IMR-90 (cell line): ENCODE measurements around the gene GFER. TPM values are rescaled to one million over a fixed set of nuclear protein-coding genes. Genes with fewer than 3 reads are reported as not detected.

Source experiments
- ATAC-seq: fragments of 200-7000 bp; cut with Tn5 transposase; 2 replicates; pipeline ENCODE4 v1.9.1; 2020; ENCODE audit warnings: low read depth, mild to moderate bottlenecking, moderate library complexity
- BruUV-seq: library from RNA; stranded (reverse); fragments of 400-500 nt; replicated peaks from 2 replicates; lab custom pipeline; 2021; lab: Mats Ljungman, UMichigan
- CTCF ChIA-PET: fragments of 300-600 bp; formaldehyde crosslinking; extraction: SDS; loops from one replicate; lab custom pipeline; 2021; ENCODE audit warnings: antibody characterized with exemption; lab: Yijun Ruan, JAX
- POLR2A ChIA-PET: fragments of 300-600 bp; sonication (Branson Sonifier 250); formaldehyde crosslinking; loops from one replicate; lab custom pipeline; 2022; ENCODE audit warnings: antibody characterized with exemption; ENCODE audit not compliant: unreplicated experiment; lab: Charles Lee
- DNase-seq: peaks from one replicate; pipeline ENCODE4 v3.0.0; 2013
- H2AFZ ChIP-seq: replicated peaks from 2 replicates; pipeline ENCODE3; 2013; ENCODE audit warnings: low read length, mild to moderate bottlenecking; ENCODE audit not compliant: poor library complexity
- H2AK5ac ChIP-seq: 2 replicates; pipeline ENCODE4 v1.6.1; 2013; ENCODE audit warnings: low read depth, low read length, inconsistent platforms
- H2AK9ac ChIP-seq: replicated peaks from 2 replicates; pipeline ENCODE3; 2013; ENCODE audit warnings: mild to moderate bottlenecking, low read depth, low read length, moderate library complexity; ENCODE audit not compliant: poor library complexity
- H2BK120ac ChIP-seq: 2 replicates; pipeline ENCODE4 v1.6.1; 2013; ENCODE audit warnings: low read depth, low read length, inconsistent platforms
- H2BK15ac ChIP-seq: 3 replicates; pipeline ENCODE4 v1.6.1; 2013; ENCODE audit warnings: low read depth, low read length, inconsistent platforms
- H2BK20ac ChIP-seq: 2 replicates; pipeline ENCODE4 v1.6.1; 2013; ENCODE audit warnings: low read depth, mild to moderate bottlenecking, inconsistent platforms, low read length, moderate library complexity
- H2BK5ac ChIP-seq: 2 replicates; pipeline ENCODE4 v1.6.1; 2013; ENCODE audit warnings: mild to moderate bottlenecking, low read depth, low read length, inconsistent platforms; ENCODE audit not compliant: poor library complexity, severe bottlenecking
- H3K14ac ChIP-seq: replicated peaks from 2 replicates; pipeline ENCODE4 v1.6.1; 2013; ENCODE audit warnings: low read depth, low read length, inconsistent platforms
- H3K18ac ChIP-seq: 2 replicates; pipeline ENCODE4 v1.6.1; 2013; ENCODE audit warnings: low read depth, low read length, control low read depth
- H3K23ac ChIP-seq: 2 replicates; pipeline ENCODE4 v1.6.1; 2013; ENCODE audit warnings: low read depth, low read length, inconsistent platforms
- H3K27ac ChIP-seq: 2 replicates; pipeline ENCODE4 v1.5.1; 2013; ENCODE audit warnings: mild to moderate bottlenecking, control low read depth, low read length; ENCODE audit not compliant: insufficient read depth
- H3K27me3 ChIP-seq: 2 replicates; pipeline ENCODE4 v1.6.1; 2013; ENCODE audit warnings: low read length; ENCODE audit not compliant: control insufficient read depth, insufficient read depth
- H3K36me3 ChIP-seq: 2 replicates; pipeline ENCODE4 v1.6.1; 2013; ENCODE audit warnings: low read length, mixed read lengths; ENCODE audit not compliant: control insufficient read depth, insufficient read depth
- H3K4ac ChIP-seq: 2 replicates; pipeline ENCODE4 v1.6.1; 2013; ENCODE audit warnings: low read depth, low read length, inconsistent platforms
- H3K4me1 ChIP-seq: 2 replicates; pipeline ENCODE4 v1.6.1; 2013; ENCODE audit warnings: low read length, mixed read lengths; ENCODE audit not compliant: control insufficient read depth, insufficient read depth
- H3K4me2 ChIP-seq: 2 replicates; pipeline ENCODE4 v1.6.1; 2013; ENCODE audit warnings: low read depth, mild to moderate bottlenecking, control low read depth, low read length, moderate library complexity
- H3K4me3 ChIP-seq: 2 replicates; pipeline ENCODE4 v1.5.1; 2013; ENCODE audit warnings: low read depth, mild to moderate bottlenecking, control low read depth, low read length, moderate library complexity; ENCODE audit not compliant: insufficient read depth
- H3K56ac ChIP-seq: 2 replicates; pipeline ENCODE4 v1.6.1; 2013; ENCODE audit warnings: low read length, inconsistent platforms; ENCODE audit not compliant: insufficient read depth; ENCODE audit errors: extremely low read depth
- H3K79me1 ChIP-seq, 2 experiments: 2 replicates each; pipeline ENCODE4 v1.6.1; 2013; ENCODE audit warnings: low read length in 2 of 2, inconsistent platforms in 1 of 2, low read depth in 1 of 2
- H3K9ac ChIP-seq: 2 replicates; pipeline ENCODE4 v1.6.1; 2013; ENCODE audit warnings: low read depth, low read length, control low read depth
- H3K9me1 ChIP-seq: 2 replicates; pipeline ENCODE4 v1.6.1; 2013; ENCODE audit warnings: low read length, inconsistent platforms; ENCODE audit not compliant: insufficient read depth
- H3K9me3 ChIP-seq: 2 replicates; pipeline ENCODE4 v1.6.1; 2013; ENCODE audit warnings: low read length; ENCODE audit not compliant: control insufficient read depth, insufficient read depth
- H4K20me1 ChIP-seq: 2 replicates; pipeline ENCODE4 v1.6.1; 2013; ENCODE audit warnings: low read length, inconsistent platforms; ENCODE audit not compliant: insufficient read depth
- H4K5ac ChIP-seq: 2 replicates; pipeline ENCODE4 v1.6.1; 2013; ENCODE audit warnings: mild to moderate bottlenecking, low read depth, low read length, control low read depth
- H4K8ac ChIP-seq, 2 experiments: 2 replicates each; pipeline ENCODE4 v1.6.1; 2013; ENCODE audit warnings: low read depth in 2 of 2, low read length in 2 of 2, control low read depth in 1 of 2, inconsistent platforms in 1 of 2
- H4K91ac ChIP-seq: 2 replicates; pipeline ENCODE4 v1.6.1; 2013; ENCODE audit warnings: low read depth, low read length, inconsistent platforms; ENCODE audit not compliant: insufficient read depth
- BHLHE40 ChIP-seq: fragments of 150-350 bp; IDR thresholded peaks from 2 replicates; pipeline ENCODE4 v1.6.1; 2016; ENCODE audit warnings: mild to moderate bottlenecking, low read depth, low read length
- CEBPB ChIP-seq: IDR thresholded peaks from 2 replicates; pipeline ENCODE4 v1.6.1; 2012; ENCODE audit warnings: low read depth, low read length, improper control_type of control experiment
- CHD1 ChIP-seq: IDR thresholded peaks from 2 replicates; pipeline ENCODE4 v1.6.1; 2012; ENCODE audit warnings: low read depth, low read length, improper control_type of control experiment
- CTCF ChIP-seq: conservative IDR thresholded peaks from 2 replicates; pipeline ENCODE4 v1.5.1; 2012; ENCODE audit warnings: mild to moderate bottlenecking, low read depth, low read length, improper control_type of control experiment
- ELK1 ChIP-seq: fragments of 150-350 bp; IDR thresholded peaks from 2 replicates; pipeline ENCODE4 v1.6.1; 2016; ENCODE audit warnings: low read depth, mild to moderate bottlenecking, low read length, moderate library complexity, borderline replicate concordance
- FOS ChIP-seq: fragments of 150-350 bp; IDR thresholded peaks from 2 replicates; pipeline ENCODE4 v1.6.1; 2016; ENCODE audit warnings: low read depth, low read length
- MAZ ChIP-seq: IDR thresholded peaks from 2 replicates; pipeline ENCODE4 v1.6.1; 2012; ENCODE audit warnings: low read depth, mild to moderate bottlenecking, low read length, improper control_type of control experiment, moderate library complexity, borderline replicate concordance
- POLR2A ChIP-seq: IDR thresholded peaks from 2 replicates; pipeline ENCODE4 v1.6.1; 2012; ENCODE audit warnings: mild to moderate bottlenecking, low read depth, low read length
- RCOR1 ChIP-seq: IDR thresholded peaks from 2 replicates; pipeline ENCODE4 v1.6.1; 2012; ENCODE audit warnings: mild to moderate bottlenecking, low read length, improper control_type of control experiment; ENCODE audit not compliant: insufficient replicate concordance
- RFX5 ChIP-seq: IDR thresholded peaks from 2 replicates; pipeline ENCODE4 v1.8.0; 2012; ENCODE audit warnings: low read depth, mild to moderate bottlenecking, low read length, moderate library complexity
- SMC3 ChIP-seq: fragments of 150-350 bp; IDR thresholded peaks from 2 replicates; pipeline ENCODE4 v1.6.1; 2016; ENCODE audit warnings: low read depth, mild to moderate bottlenecking, antibody characterized with exemption, low read length, moderate library complexity
- USF2 ChIP-seq: fragments of 150-350 bp; IDR thresholded peaks from 2 replicates; pipeline ENCODE4 v1.6.1; 2017; ENCODE audit warnings: mild to moderate bottlenecking, antibody characterized with exemption, low read length, low read depth
- WGBS, 2 experiments: methylation state at CpG; one replicate each; pipeline versions ENCODE4 v1.1.5 to v1.1.7; 2013; ENCODE audit warnings: missing lambda C conversion rate in 2 of 2; ENCODE audit not compliant: insufficient read length in 1 of 2; ENCODE audit errors: extremely low coverage in 2 of 2; 5-methylcytosine and 5-hydroxymethylcytosine counted together
- dilution Hi-C: fragments of 300-500 bp; cut with HindIII; formaldehyde crosslinking; loops from one replicate; pipeline ENCODE4 v1.14.3; 2018; ENCODE audit warnings: low sequenced_read_pairs; ENCODE audit not compliant: unreplicated experiment
- in situ Hi-C: fragments of 300-500 bp; cut with MboI; formaldehyde crosslinking; loops from 3 replicates; pipeline ENCODE4 v1.14.3; 2019; ENCODE audit warnings: low sequenced_read_pairs, inconsistent platforms, mixed read lengths
- intact Hi-C: fragments of 100-400 bp; cut with micrococcal nuclease; formaldehyde crosslinking; loops from 2 replicates; pipeline ENCODE4 v1.10.0; 2022
- polyA plus RNA-seq, 3 experiments: library from polyadenylated mRNA; depleted of rRNA; stranded (reverse); fragments of >200 nt; gene quantifications; 2 replicates each; pipeline ENCODE4 v1.2.3, GENCODE V29; 2012; ENCODE audit warnings: low replicate concordance in 1 of 3
- total RNA-seq: library from RNA; depleted of rRNA; stranded (reverse); fragments of >200 nt; gene quantifications from 2 replicates; pipeline ENCODE4 v1.2.3, GENCODE V29; 2012

Gene GFER
- total and polyA plus RNA-seq, 2 of the 4 experiments (the other 2 are of a cell fraction) = 6.8 to 19.8 TPM

GRCh38 chr16:2008009-2008526 is 24.1 kb downstream of the GFER start:
- no peak overlapping the region for H4K91ac ChIP-seq
- H3K56ac ChIP-seq = no peak overlapping the region; the same call in 1 of the 2 replicates
- no peak overlapping the region for H2AK5ac ChIP-seq
- H3K4me1 ChIP-seq = peaks cover 28% of the 10 kb centered on the region
- no peaks in the 10 kb centered on the region for H3K27me3 ChIP-seq
- no peak overlapping the region for H2BK120ac ChIP-seq
- H2BK20ac ChIP-seq = no peak overlapping the region
- no peak overlapping the region for H2BK5ac ChIP-seq
- TF ChIP-seq CEBPB (peak; percentile 22; the same call in 1 of the 2 replicates), CTCF (no peak), POLR2A (no peak), BHLHE40 (peak; percentile 57; the same call in 1 of the 2 replicates), RFX5 (no peak), ELK1 (no peak), FOS (no peak), SMC3 (no peak), MAZ (no peak), CHD1 (no peak), RCOR1 (no peak), USF2 (no peak)
- dilution Hi-C loops = no loop called here
- peaks cover 15 to 71% of the 10 kb centered on the region in 2 experiments; a peak in 3 of 4 replicates for H3K79me1 ChIP-seq
- H2BK15ac ChIP-seq = no peak overlapping the region
- H3K4me2 ChIP-seq = peak overlapping the region; percentile 97
- 81% methylated on average over 10 of the region's 15 CpGs; no CpG with 5 or more reads in 1 of the 2 experiments for WGBS, 2 experiments
- in situ Hi-C loops = no loop called here
- peak; percentile 34 for DNase-seq
- intact Hi-C loops = no loop called here
- ChIA-PET POLR2A (no interaction called here), CTCF (interaction anchor here (1.4 kb wide), 1 partner anchor 133 kb away, joined by 4 read pairs; no protein-coding TSS in a partner anchor)
- peak overlapping the region; percentile 75; the same call in 1 of the 2 replicates for H3K4me3 ChIP-seq
- H2AK9ac ChIP-seq = peak overlapping the region; percentile 91
- H3K4ac ChIP-seq = peak overlapping the region; percentile 4; the same call in 1 of the 2 replicates
- H3K9me3 ChIP-seq = no peaks in the 10 kb centered on the region
- peaks cover 8% of the 10 kb centered on the region; the same call in 1 of the 2 replicates for H3K9me1 ChIP-seq
- ATAC-seq = no peak
- H4K5ac ChIP-seq = no peak overlapping the region
- peak overlapping the region; percentile 13; the same call in 1 of the 2 replicates for H3K9ac ChIP-seq
- no peak overlapping the region for H4K8ac ChIP-seq
- H3K23ac ChIP-seq = peak overlapping the region; percentile 95
- peaks cover 12% of the 10 kb centered on the region for H3K36me3 ChIP-seq
- H3K27ac ChIP-seq = peak overlapping the region; percentile 19
- peaks cover 61% of the 10 kb centered on the region for H4K20me1 ChIP-seq
- BruUV-seq = no TSS peak
- peak overlapping the region; percentile 83; the same call in 1 of the 2 replicates for H3K14ac ChIP-seq
- H2AFZ ChIP-seq = no peak overlapping the region
- no peak overlapping the region for H3K18ac ChIP-seq
